ENCODE results near the gene CHD2.
"Not testable (repeated sequence)": the region's sequence is repeated elsewhere in the genome, so short reads cannot be mapped to it uniquely, and the experiment has no call there.

Gene CHD2

GRCh38 chr15:93037820-93038705 is 137.9 kb downstream of the CHD2 start:
- DNase-seq, result no peak

GRCh38 chr15:93039562-93040287 is 139.6 kb downstream of the CHD2 start:
- not testable (repeated sequence) for DNase-seq

DNA sequence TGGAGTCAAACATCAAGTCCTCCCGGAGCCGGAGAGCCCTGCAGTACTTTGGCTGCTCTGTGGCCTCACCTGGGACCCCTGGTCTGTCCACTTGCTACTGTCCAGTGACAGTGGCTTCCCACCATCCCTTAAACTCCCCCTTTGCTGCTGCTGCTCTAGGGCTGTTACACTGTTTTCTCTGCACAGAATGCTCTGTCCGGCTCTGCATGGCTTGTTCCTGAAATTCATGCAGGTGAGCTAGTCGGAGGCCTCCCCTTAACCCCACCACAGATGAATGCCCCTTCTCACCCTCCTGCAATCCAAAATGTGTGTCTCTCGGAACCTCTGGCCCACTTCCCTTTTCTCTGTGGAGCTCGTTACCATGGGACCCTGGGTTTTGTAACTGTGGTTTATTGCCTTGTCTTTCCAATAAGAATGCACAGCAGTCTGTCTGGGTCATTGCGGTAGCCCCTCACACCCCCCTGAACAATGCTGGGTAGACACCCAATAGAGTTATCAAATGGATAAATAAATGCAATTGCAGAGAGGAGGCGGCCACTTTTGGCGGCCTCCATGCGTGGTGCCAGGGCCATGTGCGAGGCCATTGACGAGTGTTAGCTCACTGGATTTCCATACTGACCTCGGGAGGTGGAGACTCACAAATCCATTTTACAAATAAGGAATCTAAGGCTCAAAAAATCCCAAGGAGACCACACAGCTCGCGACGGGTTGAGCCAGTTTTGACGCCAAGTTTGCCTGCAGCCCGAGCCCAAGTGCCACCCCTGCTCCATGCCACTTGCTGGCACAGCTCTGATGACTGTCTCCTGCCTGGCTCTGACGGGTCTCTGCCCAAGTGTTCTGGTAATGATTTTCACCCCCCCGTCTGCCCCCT is 140.4 kb downstream of the CHD2 start:
- DNase-seq, result no peak

- DNase-seq, result no peak
These were observed 141.0 kb downstream of the CHD2 start for GRCh38 chr15:93041159-93041547.

DNA sequence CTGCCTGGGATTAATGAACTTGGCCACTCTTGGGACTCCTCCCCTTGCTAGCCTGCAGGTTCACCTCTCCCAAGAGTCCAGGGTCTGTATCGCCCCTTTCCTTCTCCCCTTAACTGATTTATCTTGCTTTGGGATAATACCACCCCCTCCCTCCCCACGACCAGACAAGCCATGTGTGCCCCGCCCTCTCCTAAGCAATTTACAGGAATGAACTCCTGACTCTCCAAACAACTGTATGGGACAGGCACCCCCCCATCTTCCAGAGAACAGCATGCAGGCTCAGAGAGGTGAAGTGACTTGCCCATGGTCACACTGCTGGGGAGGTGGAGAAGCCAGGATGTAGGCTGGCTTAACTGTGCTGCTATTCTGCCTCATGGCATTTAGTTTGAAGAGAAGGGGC is 142.1 kb downstream of the CHD2 start:
- no peak for DNase-seq

DNA sequence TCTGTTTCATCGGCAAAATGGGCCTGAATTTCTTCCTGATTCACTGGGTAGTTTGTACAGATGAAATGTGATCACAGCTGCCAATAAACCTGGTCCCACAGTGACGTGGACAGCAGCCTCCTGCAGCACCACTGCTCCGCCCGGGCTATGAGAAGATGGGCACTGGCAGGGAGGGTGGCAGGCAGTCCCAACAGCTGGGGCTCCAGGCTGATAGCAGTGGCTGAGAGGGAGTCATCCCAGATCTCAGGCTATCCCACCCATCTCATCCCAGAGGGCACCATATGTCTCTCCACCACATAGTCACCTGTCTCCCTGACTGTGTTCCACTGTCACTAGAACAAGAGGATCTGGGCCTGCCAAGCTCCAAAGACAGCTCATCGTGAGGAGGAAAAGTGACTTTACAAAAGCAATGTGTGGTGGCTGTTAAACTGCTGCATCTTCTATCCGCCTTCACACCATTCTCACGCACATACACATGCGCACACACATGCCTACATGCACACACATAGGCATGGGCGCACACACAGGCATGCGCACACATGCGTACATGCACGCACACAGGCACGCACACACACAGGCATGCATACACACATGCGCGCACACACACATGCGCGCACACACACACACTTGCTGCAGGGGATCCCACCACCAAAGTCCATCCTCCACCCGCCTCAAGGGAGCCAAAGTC is 142.7 kb downstream of the CHD2 start:
- DNase-seq, result no peak

DNA sequence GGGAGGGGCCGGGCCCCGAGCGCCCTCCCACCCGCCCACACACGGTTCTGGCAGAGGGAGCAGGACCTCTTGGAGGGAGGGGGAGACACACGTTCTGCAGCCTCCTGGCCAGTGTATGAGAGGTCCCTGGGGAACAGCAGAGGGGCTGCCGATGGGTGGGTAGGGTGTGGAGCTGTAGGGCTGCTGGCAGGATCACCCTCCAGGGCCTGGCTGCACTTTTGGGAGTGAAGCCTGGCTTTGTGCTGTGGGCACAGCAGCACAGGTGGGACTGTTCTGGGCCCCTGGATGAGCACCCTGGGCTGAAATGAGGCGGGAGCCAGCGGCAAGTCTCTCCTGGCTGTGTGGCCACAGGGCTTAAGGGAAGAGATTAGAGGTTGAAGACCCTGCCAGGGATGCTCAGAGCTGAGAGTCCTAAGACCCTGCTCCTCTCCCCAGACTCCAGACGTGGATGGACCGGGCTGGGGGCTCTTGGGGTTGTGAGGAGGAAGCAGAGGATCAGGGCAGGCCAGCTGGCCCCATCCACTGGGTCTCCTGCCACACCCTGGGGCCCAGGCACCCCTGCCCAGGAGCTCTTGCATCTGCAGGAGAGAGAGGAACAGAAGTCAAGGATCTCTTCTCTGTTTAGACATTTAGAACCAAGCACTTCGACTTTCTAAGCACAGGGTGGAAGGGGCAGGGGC is 143.6 kb downstream of the CHD2 start:
- DNase-seq, result no peak

- no peak for DNase-seq
These were observed 144.4 kb downstream of the CHD2 start for GRCh38 chr15:93044301-93045190.

- no peak for DNase-seq
These were observed 145.2 kb downstream of the CHD2 start for GRCh38 chr15:93045191-93045785.

- no peak for DNase-seq
These were observed 146.0 kb downstream of the CHD2 start for GRCh38 chr15:93046120-93046519.

- DNase-seq, result no peak
These were observed 146.6 kb downstream of the CHD2 start for GRCh38 chr15:93046721-93047120.

GRCh38 chr15:93047621-93048425 is 147.7 kb downstream of the CHD2 start:
- DNase-seq, result peak in 2 of 6 experiments; percentile 10 to 23

DNA sequence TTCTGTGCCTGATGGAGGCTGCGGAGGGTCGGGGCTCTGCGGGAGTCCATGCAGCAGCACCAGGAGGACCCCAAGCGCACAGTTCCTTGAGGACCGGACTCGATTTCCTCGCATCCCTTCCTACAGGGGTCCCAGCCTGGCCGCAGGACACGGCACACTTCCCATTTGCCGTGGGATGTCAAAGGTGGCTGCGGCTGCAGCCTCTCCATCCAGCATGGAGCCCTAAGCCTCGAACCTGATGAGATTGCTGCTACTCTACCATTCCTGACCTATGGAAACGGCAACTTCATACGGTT is 148.2 kb downstream of the CHD2 start:
- DNase-seq, result no peak

- no peak for DNase-seq
These were observed 148.6 kb downstream of the CHD2 start for GRCh38 chr15:93048759-93049161.

- no peak for DNase-seq
These were observed 149.1 kb downstream of the CHD2 start for GRCh38 chr15:93049233-93049632.

- DNase-seq, result no peak
These were observed 149.9 kb downstream of the CHD2 start for GRCh38 chr15:93049914-93050578.

- DNase-seq, result no peak
These were observed 150.5 kb downstream of the CHD2 start for GRCh38 chr15:93050648-93051047.

GRCh38 chr15:93051236-93052089 is 151.3 kb downstream of the CHD2 start:
- no peak for DNase-seq

Data from stimulated activated naive CD4-positive, alpha-beta T cell (primary cell).